Loucy (cell line): ENCODE measurements around the gene CLSTN3.

Experiments used
- CTCF ChIP-seq: fragments of 200-600 bp; sonication (generic); conservative IDR thresholded peaks from 2 replicates; pipeline ENCODE4 v1.5.1; 2014; ENCODE audit warnings: mild to moderate bottlenecking, antibody characterized with exemption, low read length
- EZH2phosphoT487 ChIP-seq: fragments of 200-600 bp; IDR thresholded peaks from 2 replicates; pipeline ENCODE4 v1.6.1; 2018; ENCODE audit warnings: antibody characterized with exemption, mild to moderate bottlenecking, moderate library complexity, borderline replicate concordance

GRCh38 chr12:7107636-7108002 is 22.6 kb upstream of the CLSTN3 start:
- TF ChIP-seq CTCF (no peak), EZH2phosphoT487 (no peak)
